Measurements from ENCODE around the gene CLEC2L. TPM values are rescaled to one million over a fixed set of nuclear protein-coding genes. Genes with fewer than 3 reads are reported as not detected.

The CLEC2L gene
- total RNA-seq, 4 donors from 2014 or later = not detected

- intact Hi-C loops (cut with DNase I) = no loop called here
- no peak for DNase-seq (ENCODE audit: extremely low spot score)
- Histone ChIP-seq H3K36me3 (peaks cover 29 to 100% (median 83%) of the 10 kb centered on the region in 4 donors), H3K27me3 (no peaks in the 10 kb centered on the region), H3K4me1 (peaks cover 0 to 3% (median 0%) of the 10 kb centered on the region in 4 donors), H3K9me3 (no peaks in the 10 kb centered on the region), H3K4me3 (no peak overlapping the region), H3K27ac (replicated peaks in 1 of 4) (no peak overlapping the region)
- TF ChIP-seq EP300 (IDR thresholded peaks at IDR 0.05) = no peak
- WGBS = 98% methylated on average over 2 of the region's 2 CpGs
These were observed 70.6 kb downstream of the CLEC2L start for GRCh38 chr7:139594090-139594489.

Other genes with a start within 250 kb of the CLEC2L start
- gene FMC1, start 182.3 kb upstream of the CLEC2L start, total RNA-seq = 10 to 100 TPM; 17.4 to 26.4 (median 19.7) TPM
- 10 to 100 TPM; 56.0 to 63.7 (median 58.3) TPM for gene LUC7L2, start 163.8 kb upstream of the CLEC2L start, total RNA-seq
- under 1 TPM in 2 of 4 donors, not detected in 2; 0.17 to 0.71 TPM for gene KLRG2, start 40.0 kb upstream of the CLEC2L start, total RNA-seq